ELR (cell line): ENCODE data around the gene CDC5L.
"Not testable (repeated sequence)": the region's sequence is repeated elsewhere in the genome, so short reads cannot be mapped to it uniquely, and the experiment has no call there.

ENCODE experiments used
- DNase-seq: peaks from one replicate; pipeline ENCODE4 v3.0.0-alpha.2; 2015; ENCODE audit warnings: low read depth

Gene CDC5L

DNA sequence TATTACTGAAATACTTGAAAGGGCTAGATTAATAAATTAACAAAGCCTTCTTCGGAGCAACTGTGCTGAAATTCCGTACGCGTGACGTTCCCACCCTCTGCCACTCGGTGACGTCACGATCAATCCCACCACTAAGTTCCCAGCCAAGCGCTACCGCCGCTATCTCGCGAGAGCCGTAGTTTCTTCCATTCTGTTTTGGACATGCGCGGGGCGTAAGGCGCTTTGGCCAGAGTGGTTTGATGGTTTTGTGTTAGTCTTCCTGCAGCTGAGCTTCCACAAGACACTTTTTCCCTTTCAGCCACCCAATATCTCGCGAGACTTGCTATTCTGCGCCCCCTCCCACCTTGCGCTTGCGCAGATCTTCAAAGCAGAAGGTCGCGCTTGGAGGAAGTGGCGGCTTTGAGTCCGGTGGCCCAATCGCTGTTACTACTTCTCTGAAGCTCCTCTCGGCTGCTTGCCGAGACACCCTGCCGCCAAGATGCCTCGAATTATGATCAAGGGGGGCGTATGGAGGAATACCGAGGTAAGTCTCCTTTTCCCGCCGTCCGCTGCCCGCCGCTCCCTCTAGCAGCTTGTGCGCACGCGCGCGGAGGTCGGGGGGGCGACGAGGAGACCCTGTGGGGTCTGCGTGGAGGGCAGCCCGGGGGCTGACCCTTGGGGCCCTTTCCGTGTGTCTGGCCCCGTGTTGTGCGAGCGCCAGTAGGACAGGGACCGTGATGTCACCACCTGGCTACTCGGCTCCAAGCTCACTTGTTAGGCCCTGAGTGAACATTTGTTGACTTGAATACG lies at the start of gene CDC5L:
TSS of gene CDC5L (plus strand) at position 361 of the 789 bp plus-strand sequence. CDS start at position 479, 118 bp downstream.
- peak; percentile 99 for DNase-seq

DNA sequence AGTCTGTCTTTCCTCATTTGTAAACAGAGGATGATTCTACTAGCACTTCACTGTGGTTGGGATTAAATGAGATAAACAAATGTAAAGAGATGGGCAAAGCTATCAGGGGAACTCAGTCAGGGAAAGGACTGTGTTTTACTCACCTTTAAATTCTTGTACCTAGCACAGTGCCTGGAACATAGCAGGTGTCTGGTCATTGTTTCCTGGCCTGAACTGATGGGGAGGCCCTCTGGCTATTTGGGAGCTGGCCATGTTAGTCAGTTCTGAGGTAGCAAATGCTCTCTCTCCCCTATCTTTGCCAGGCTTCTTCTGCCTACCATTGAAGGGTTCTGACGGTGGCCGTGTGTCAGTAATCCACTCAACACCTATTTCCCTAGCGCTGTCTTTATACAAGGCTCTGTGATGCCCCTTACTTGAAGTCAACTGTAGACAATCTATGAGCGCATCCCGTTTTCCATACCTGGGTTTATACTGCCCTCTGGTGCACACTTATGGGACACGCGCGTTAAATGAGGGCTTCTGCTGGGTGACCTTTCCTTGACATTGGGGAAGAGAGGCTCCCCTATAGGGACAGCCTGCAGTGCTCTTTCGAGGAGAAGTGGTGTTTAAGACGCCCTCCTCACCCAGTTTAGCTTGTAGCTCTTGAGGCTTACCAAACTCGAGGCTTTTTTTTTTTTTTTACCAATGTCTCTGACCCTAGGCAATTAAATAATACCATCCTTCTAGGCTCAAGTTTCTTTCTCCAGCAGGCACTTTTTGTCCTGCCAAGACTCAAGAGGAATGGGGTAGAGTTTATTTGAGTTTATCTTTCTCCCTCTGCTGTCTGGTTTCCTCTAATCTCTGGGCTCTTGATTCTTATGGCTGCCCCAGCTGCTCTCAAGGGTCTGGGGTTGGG lies 49.0 kb upstream of the CDC5L start:
- DNase-seq: peak; percentile 77

- no peak for DNase-seq
These were observed 48.2 kb upstream of the CDC5L start for GRCh38 chr6:44339301-44339700.

DNA sequence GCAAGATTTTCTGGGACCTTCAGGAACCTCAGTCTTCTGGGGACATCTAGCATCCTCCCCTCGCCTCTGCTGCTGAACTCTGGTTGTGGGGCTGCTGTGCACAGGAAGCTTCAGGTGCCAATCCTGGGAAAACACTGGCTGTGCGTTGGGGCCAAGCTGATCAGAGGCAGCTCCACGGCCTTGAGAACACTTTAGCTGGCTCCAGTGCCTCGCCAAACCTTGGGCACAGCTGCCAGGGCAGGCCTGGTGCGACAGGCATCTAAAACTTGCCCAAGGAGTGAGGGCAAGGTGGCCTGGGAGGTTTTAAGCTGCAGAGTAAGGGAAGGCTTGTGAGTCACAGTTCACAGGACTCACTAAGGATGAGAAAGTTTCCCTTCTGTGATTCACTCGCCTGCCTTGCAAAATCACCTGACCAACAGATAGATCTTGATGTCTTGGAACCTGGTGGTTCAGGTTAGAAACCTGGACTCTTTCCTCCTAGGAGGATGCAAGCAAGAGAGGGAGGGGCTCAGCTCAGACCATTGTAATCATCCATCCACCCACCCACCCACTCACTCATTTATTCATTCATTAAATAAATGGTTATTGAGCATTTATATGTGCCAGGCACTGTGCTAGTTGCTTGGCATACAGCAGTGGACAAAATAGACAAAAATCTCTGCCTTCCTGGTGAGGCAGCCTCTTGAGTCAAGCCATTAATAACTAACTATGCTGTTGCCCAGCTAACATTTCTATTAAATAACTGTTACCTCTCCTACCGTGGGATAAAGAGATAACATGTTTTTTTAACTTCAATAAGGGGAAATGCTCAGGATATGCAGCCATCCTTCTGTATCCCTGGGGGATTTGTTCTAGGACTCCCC lies 47.5 kb upstream of the CDC5L start:
- peak; percentile 88 for DNase-seq

GRCh38 chr6:44341095-44341890 lies 46.2 kb upstream of the CDC5L start:
- DNase-seq: no peak

DNA sequence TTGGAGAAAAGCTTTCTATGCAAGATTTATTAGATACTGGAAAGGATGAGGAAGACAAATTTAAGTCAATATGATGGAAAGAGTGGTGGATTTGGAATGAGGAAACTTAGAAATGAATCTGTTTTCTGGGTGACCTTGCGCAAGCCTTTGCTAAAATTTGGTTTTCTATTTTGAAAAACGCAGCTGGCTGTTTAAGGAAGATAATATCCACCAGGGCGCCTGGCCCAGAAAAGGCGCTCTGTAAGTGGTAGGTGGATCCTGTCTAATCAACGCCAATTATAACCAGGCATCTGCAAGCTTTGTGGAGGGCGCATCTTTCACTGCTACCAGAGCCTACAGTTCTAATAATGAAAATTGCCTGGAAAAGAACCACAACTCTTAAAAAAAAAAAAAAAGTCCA lies 45.5 kb upstream of the CDC5L start:
- DNase-seq: no peak

- DNase-seq: peak; percentile 22
These were observed 45.0 kb upstream of the CDC5L start, which contains the start of gene SPATS1 for GRCh38 chr6:44342489-44342888. TSS of gene SPATS1 (plus strand) at chr6:44342650. CDS start at chr6:44343096, 446 bp downstream.

- not testable (repeated sequence) for DNase-seq
These were observed 40.7 kb upstream of the CDC5L start for GRCh38 chr6:44346818-44347217.

DNA sequence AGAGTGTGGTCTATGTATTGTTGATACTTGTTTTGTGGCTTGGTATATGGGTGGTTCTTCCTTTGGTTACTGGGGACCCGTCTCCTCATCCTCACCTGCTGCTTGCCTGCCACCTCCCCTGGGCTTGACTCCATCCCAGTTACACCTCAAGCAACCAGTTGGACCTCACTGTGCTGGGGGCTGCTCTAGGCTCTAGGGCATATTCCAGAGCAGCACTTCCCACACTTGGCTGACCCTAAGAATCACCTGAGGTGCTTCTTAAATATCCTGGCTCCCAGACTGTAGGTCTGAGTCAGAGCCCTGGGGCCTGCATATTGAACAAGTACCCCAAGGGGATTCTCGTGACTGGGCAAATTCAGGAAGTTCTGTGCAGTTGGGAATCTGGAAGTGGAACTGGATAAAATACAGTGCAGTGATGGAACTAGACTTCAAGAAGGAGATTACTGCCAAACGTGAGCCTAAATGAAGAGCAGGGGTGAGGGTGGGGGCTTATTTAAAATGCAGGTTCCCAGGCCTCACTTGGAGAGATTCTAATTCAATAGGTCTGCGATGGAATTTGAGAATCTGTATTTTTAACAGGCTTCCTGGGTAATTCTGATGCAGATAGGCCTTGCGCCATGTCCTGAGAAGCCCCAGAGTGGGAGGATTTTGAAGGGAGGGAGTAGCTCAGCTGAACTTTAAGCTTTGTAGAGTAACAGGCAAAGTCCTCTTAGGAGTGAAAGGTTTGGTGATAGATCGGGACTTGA lies 37.4 kb upstream of the CDC5L start:
- peak; percentile 53 for DNase-seq

DNA sequence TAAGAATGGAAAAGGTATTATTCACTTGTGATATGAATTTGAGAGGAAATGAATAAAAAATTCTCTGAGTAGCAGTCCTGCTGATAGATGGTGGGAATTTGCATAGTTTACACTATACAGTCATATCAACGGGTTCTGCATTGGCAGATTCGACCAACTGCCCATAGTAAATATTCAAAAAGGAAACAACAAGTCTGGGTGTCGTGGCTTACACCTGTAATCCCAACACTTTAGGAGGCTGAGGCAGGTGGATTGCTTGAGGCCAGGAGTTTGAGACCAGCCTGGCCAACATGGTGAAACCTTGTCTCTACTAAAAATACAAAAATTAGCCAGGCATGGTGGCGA lies 36.9 kb upstream of the CDC5L start:
- not testable (repeated sequence) for DNase-seq

GRCh38 chr6:44352259-44352658 lies 35.2 kb upstream of the CDC5L start:
- DNase-seq: no peak

DNA sequence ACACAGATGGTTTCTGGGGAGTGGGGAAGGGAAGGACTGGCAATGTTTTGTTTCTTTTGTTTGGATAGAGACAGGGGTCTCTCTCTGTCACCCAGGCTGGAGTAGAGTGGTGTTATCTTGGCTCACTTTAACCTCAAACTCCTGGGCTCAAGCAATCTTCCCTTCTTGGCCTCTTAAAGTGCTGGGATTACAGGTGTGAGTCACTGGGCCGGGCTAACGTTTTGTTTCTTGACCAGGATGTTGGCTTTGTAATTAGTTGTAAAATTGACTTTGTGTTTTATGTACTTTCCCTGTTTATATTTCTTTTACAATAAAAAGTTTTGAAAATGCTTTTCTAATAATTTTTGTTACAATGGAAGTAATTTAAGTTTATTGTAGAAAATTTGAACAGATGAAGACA lies 34.2 kb upstream of the CDC5L start:
- DNase-seq: peak; percentile 37

GRCh38 chr6:44355640-44356039 lies 31.9 kb upstream of the CDC5L start:
- no peak for DNase-seq

GRCh38 chr6:44356487-44356886 lies 31.0 kb upstream of the CDC5L start:
- no peak for DNase-seq

- no peak for DNase-seq
These were observed 27.5 kb upstream of the CDC5L start for GRCh38 chr6:44359973-44360372.

DNA sequence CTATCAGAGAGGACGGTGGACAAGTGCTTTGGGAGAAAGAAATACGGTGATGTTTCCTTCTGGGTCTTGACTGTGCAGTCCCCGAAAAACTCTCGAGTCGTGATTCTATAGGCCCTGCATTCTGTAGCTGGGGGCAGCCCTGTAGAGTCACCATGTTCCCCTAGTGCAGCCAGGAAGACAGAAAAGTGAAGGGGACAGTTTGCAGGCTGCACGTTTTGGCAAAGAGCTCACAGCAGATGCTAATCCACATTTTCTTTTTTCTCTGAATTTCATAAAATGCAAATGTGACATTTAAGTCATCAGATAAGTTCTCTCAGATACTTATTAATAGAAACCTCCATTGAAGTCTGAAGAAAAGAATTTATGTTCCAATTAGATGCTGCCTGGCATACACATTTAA lies 25.6 kb upstream of the CDC5L start:
- no peak for DNase-seq

GRCh38 chr6:44363377-44363926 lies 24.1 kb upstream of the CDC5L start:
- no peak for DNase-seq

- DNase-seq: no peak
These were observed 20.7 kb upstream of the CDC5L start for GRCh38 chr6:44366781-44367180.

DNA sequence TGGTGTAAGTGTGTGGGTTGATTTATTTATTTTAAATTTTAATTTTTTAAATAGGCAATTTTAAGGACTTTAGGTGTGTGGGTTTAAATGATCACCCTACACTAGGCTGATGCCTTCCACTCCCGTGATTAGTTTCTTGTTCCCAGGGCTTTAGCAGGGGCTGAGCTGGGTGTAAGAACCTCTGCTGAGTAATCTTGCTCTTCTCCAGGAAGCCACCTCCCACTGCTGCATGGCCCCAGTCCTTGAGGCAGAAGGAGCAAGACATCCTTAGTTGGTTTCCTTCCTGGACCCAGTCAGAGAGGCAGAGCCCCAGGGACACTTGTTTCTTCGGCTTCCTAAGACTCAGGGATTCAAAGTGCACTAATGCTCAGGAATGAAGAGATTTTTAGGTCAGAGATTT lies 19.8 kb upstream of the CDC5L start:
- peak; percentile 52 for DNase-seq

DNA sequence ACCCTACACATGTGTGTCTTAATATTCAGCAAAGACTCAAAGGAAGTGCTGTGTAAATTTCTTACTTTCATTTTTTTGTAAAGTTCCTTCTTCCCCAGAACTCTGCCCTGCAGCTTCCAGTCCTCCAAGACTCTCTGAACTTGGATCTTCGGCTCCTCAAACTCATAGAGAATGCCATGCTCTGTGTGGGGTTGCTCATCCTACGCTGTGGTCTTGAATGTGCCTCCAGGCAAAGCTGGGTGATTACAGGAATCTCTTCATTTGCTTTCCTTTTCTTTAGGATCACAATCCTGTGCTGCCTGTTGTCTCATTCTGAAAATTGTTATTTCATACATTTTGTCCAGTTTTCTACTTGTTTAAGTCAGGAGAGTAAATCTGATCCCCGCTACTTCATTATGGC lies 14.5 kb upstream of the CDC5L start:
- peak; percentile 73 for DNase-seq
